HG03045 (cell line): ENCODE results near the gene S100A3.
"Not testable (repeated sequence)": the region's sequence is repeated elsewhere in the genome, so short reads cannot be mapped to it uniquely, and the experiment has no call there.

Experiments used
- ATAC-seq: cut with Tn5 transposase; IDR thresholded peaks from one replicate; pipeline ENCODE4 v1.9.1; 2021; ENCODE audit warnings: mild to moderate bottlenecking, moderate library complexity; ENCODE audit not compliant: unreplicated experiment

S100A3 gene

GRCh38 chr1:153570874-153571273, 21.8 kb upstream of the S100A3 start:
- ATAC-seq = no peak

GRCh38 chr1:153569465-153569864, 20.4 kb upstream of the S100A3 start:
- no peak for ATAC-seq

- no peak for ATAC-seq
These were observed 19.5 kb upstream of the S100A3 start for GRCh38 chr1:153568367-153569099.

- no peak for ATAC-seq
These were observed 18.7 kb upstream of the S100A3 start for GRCh38 chr1:153567621-153568366.

GRCh38 chr1:153566414-153567371, 17.6 kb upstream of the S100A3 start:
- ATAC-seq = no peak

GRCh38 chr1:153565529-153566374, 16.7 kb upstream of the S100A3 start, which contains the start of gene S100A2:
S100A2 (minus strand) TSS chr1:153565844; CDS start chr1:153563877, 1,967 bp downstream.
- ATAC-seq = no peak

- ATAC-seq = no peak
These were observed 14.9 kb upstream of the S100A3 start for GRCh38 chr1:153563991-153564390.

GRCh38 chr1:153563483-153563901, 14.4 kb upstream of the S100A3 start:
- ATAC-seq = no peak

GRCh38 chr1:153562021-153562420, 13.0 kb upstream of the S100A3 start:
- ATAC-seq = not testable (repeated sequence)

- no peak for ATAC-seq
These were observed 12.5 kb upstream of the S100A3 start for GRCh38 chr1:153561466-153561985.

GRCh38 chr1:153560771-153561465, 11.9 kb upstream of the S100A3 start:
- no peak for ATAC-seq

GRCh38 chr1:153560241-153560640, 11.2 kb upstream of the S100A3 start:
- ATAC-seq = no peak

GRCh38 chr1:153557877-153558276, 8.8 kb upstream of the S100A3 start:
- no peak for ATAC-seq

GRCh38 chr1:153556348-153556747, 7.3 kb upstream of the S100A3 start:
- ATAC-seq = no peak

GRCh38 chr1:153553830-153554541, 4.9 kb upstream of the S100A3 start:
- ATAC-seq = no peak

- no peak for ATAC-seq
These were observed 4.0 kb upstream of the S100A3 start for GRCh38 chr1:153553096-153553495.

- no peak for ATAC-seq
These were observed 3.3 kb upstream of the S100A3 start for GRCh38 chr1:153552335-153552734.

GRCh38 chr1:153550827-153551500, 1.9 kb upstream of the S100A3 start:
- ATAC-seq = no peak
